ENCODE measurements around the gene FGD4.

Gene FGD4
- long read RNA-seq, partial matches to known transcripts = 5 of 18 reads
- long read RNA-seq, other reads (novel, unspliced or antisense) = 10 of 18 reads

DNA sequence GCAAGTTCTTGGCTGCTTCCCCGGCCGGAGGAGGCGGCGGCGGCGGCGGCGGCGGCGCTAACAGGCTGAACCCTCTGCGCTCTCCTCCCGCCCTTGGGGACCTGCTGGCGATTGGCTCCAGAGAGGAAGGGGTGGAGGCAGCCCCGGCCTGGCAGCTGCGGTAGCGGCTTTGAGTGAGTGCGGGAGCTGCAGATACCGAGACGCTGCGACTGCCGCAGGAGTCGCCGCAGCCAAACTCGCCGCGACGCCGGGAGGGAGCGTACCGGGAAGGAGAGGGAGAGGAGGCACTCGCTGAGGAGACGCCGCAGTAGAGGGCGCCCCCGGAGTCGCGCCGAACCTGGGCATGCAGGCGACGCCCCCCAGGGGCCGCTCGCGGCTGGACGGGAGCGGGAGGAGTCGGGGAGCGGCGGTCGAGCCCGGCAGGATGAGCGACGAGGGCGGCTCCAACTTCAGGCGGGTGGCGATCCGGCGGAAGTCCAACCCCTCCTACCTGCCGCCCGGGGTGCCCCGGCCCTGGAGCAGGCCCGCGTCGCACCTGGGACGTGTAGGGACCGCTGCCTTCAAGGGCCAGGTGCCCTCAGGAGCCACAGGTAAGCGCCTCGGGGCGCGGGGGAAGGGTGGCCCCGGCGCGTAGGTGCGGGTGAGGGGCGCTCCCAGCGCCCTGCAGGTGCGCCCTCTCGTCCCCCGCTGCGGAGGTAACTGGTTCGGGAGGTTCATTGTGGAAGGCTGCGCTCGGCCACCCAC lies at the start of gene FGD4:
Gene FGD4 (plus strand): TSS at position 189 of the 744 bp plus-strand sequence.
- Histone ChIP-seq H3K27ac (replicated peaks) (no peak within 1 kb of the TSS), H3K4me3 (replicated peaks; ENCODE audit: insufficient read depth, low read length) (peak within 1 kb of the TSS; percentile 72), H3K27me3 (ENCODE audit: insufficient read depth, poor library complexity, severe bottlenecking) (peaks cover 10% of the 10 kb centered on the region)
- DNase-seq (ENCODE audit: low read depth in 1 of 2, low spot score in 1 of 2) = peak; percentile 32 to 86
- TF ChIP-seq SPI1 (IDR thresholded peaks at IDR 0.05; ENCODE audit: borderline replicate concordance, low read depth) = no peak
- TF ChIP-seq POLR2AphosphoS5 (IDR thresholded peaks at IDR 0.05; ENCODE audit: low read depth) = no peak
- TF ChIP-seq, protein P1, sequence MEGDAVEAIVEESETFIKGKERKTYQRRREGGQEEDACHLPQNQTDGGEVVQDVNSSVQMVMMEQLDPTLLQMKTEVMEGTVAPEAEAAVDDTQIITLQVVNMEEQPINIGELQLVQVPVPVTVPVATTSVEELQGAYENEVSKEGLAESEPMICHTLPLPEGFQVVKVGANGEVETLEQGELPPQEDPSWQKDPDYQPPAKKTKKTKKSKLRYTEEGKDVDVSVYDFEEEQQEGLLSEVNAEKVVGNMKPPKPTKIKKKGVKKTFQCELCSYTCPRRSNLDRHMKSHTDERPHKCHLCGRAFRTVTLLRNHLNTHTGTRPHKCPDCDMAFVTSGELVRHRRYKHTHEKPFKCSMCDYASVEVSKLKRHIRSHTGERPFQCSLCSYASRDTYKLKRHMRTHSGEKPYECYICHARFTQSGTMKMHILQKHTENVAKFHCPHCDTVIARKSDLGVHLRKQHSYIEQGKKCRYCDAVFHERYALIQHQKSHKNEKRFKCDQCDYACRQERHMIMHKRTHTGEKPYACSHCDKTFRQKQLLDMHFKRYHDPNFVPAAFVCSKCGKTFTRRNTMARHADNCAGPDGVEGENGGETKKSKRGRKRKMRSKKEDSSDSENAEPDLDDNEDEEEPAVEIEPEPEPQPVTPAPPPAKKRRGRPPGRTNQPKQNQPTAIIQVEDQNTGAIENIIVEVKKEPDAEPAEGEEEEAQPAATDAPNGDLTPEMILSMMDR (IDR thresholded peaks at IDR 0.05; ENCODE audit: insufficient read depth, low read length) = no peak
- TF ChIP-seq, protein P2, sequence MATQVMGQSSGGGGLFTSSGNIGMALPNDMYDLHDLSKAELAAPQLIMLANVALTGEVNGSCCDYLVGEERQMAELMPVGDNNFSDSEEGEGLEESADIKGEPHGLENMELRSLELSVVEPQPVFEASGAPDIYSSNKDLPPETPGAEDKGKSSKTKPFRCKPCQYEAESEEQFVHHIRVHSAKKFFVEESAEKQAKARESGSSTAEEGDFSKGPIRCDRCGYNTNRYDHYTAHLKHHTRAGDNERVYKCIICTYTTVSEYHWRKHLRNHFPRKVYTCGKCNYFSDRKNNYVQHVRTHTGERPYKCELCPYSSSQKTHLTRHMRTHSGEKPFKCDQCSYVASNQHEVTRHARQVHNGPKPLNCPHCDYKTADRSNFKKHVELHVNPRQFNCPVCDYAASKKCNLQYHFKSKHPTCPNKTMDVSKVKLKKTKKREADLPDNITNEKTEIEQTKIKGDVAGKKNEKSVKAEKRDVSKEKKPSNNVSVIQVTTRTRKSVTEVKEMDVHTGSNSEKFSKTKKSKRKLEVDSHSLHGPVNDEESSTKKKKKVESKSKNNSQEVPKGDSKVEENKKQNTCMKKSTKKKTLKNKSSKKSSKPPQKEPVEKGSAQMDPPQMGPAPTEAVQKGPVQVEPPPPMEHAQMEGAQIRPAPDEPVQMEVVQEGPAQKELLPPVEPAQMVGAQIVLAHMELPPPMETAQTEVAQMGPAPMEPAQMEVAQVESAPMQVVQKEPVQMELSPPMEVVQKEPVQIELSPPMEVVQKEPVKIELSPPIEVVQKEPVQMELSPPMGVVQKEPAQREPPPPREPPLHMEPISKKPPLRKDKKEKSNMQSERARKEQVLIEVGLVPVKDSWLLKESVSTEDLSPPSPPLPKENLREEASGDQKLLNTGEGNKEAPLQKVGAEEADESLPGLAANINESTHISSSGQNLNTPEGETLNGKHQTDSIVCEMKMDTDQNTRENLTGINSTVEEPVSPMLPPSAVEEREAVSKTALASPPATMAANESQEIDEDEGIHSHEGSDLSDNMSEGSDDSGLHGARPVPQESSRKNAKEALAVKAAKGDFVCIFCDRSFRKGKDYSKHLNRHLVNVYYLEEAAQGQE (IDR thresholded peaks at IDR 0.05; ENCODE audit: insufficient replicate concordance, low read depth) = no peak
- no peak for TF ChIP-seq GABPA (IDR thresholded peaks at IDR 0.05; ENCODE audit: low read depth)

DNA sequence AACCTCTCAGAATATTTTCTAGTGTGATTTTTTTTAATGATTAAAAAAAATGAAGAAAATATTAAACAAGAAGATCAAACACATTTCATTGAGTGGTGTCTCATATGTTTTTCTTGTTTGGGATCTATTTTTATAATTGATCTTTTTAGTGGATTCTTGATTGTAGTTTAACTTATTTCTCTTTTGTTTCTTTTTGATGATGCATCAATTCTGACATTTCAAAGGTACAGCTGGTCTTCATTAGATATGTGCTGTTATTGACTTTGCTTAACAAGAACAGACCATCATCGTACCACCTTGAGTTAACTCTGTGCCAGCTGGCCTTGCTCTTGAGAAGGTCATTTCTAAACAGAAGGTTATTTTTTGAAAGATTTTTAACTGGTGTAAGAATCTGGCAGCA lies 45.8 kb upstream of the FGD4 start:
- TF ChIP-seq GABPA (IDR thresholded peaks at IDR 0.05; ENCODE audit: low read depth) (no peak), SPI1 (IDR thresholded peaks at IDR 0.05; ENCODE audit: borderline replicate concordance, low read depth) (no peak), POLR2AphosphoS5 (IDR thresholded peaks at IDR 0.05; ENCODE audit: low read depth) (no peak)
- TF ChIP-seq, protein P1 (IDR thresholded peaks at IDR 0.05; ENCODE audit: insufficient read depth, low read length) = no peak
- TF ChIP-seq, protein P2 (IDR thresholded peaks at IDR 0.05; ENCODE audit: insufficient replicate concordance, low read depth) = no peak
- H3K4me3 ChIP-seq (replicated peaks; ENCODE audit: insufficient read depth, low read length) = no peak overlapping the region
- no peak for DNase-seq (ENCODE audit: low read depth in 1 of 2, low spot score in 1 of 2)
- H3K27me3 ChIP-seq (ENCODE audit: insufficient read depth, poor library complexity, severe bottlenecking) = no peaks in the 10 kb centered on the region
- H3K27ac ChIP-seq (replicated peaks) = no peak overlapping the region

DNA sequence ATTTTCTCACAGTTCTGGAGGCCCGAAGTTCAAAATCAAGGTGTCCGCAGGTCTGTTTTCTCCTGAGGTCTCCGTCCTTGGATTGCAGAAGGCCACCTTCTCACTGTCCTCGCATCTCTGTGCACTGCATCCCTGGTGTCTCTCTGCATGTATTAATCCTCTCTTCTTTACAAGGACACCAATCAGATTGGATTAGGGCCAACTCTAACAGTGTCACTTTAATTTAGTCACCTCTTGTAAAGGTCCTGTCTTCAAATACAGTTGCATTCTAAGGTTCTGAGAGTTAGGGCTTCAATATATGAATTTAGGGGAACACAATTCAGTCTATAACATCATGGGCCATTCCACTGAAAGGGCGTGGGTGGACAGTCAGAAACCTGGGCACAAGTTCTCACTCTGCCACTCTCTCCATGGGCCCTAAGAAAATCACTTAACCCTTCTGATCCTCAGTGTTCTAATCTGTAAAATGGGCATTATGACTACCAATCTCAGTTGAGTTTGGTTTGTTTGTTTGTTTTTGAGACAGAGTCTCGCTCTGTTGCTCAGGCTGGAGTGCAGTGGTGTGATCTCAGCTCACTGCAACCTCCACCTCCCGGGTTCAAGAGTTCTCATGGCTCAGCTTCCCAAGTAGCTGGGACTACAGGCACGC lies 41.6 kb upstream of the FGD4 start:
- TF ChIP-seq GABPA (IDR thresholded peaks at IDR 0.05; ENCODE audit: low read depth) (no peak), POLR2AphosphoS5 (IDR thresholded peaks at IDR 0.05; ENCODE audit: low read depth) (no peak), SPI1 (IDR thresholded peaks at IDR 0.05; ENCODE audit: borderline replicate concordance, low read depth) (no peak)
- TF ChIP-seq, protein P1 (IDR thresholded peaks at IDR 0.05; ENCODE audit: insufficient read depth, low read length) = no peak
- no peaks in the 10 kb centered on the region for H3K27me3 ChIP-seq (ENCODE audit: insufficient read depth, poor library complexity, severe bottlenecking)
- no peak overlapping the region for H3K4me3 ChIP-seq (replicated peaks; ENCODE audit: insufficient read depth, low read length)
- no peak for DNase-seq (ENCODE audit: low read depth in 1 of 2, low spot score in 1 of 2)
- H3K27ac ChIP-seq (replicated peaks) = no peak overlapping the region

All from HL-60 (cell line).